ENCODE measurements around the gene MECR. TPM values are rescaled to one million over a fixed set of nuclear protein-coding genes. Genes with fewer than 3 reads are reported as not detected.

The MECR gene, protein sequence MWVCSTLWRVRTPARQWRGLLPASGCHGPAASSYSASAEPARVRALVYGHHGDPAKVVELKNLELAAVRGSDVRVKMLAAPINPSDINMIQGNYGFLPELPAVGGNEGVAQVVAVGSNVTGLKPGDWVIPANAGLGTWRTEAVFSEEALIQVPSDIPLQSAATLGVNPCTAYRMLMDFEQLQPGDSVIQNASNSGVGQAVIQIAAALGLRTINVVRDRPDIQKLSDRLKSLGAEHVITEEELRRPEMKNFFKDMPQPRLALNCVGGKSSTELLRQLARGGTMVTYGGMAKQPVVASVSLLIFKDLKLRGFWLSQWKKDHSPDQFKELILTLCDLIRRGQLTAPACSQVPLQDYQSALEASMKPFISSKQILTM
- total RNA-seq (2014; rRNA removed; shearing (Covaris generic)) (14.3 and 25.7 TPM in 2 replicates), polyA plus RNA-seq (2016; fragmentation: Nextera tagmentation; extraction: Ambion mirVana) (29.4 and 32.3 TPM in 2 replicates)
- long read RNA-seq, transcript MECR-201 (10 exons, 1,353 nt), result major isoform, 24 of 37 reads
- long read RNA-seq, partial matches to known transcripts, result 3 of 37 reads
- long read RNA-seq, other reads (novel, unspliced or antisense), result 8 of 37 reads

DNA sequence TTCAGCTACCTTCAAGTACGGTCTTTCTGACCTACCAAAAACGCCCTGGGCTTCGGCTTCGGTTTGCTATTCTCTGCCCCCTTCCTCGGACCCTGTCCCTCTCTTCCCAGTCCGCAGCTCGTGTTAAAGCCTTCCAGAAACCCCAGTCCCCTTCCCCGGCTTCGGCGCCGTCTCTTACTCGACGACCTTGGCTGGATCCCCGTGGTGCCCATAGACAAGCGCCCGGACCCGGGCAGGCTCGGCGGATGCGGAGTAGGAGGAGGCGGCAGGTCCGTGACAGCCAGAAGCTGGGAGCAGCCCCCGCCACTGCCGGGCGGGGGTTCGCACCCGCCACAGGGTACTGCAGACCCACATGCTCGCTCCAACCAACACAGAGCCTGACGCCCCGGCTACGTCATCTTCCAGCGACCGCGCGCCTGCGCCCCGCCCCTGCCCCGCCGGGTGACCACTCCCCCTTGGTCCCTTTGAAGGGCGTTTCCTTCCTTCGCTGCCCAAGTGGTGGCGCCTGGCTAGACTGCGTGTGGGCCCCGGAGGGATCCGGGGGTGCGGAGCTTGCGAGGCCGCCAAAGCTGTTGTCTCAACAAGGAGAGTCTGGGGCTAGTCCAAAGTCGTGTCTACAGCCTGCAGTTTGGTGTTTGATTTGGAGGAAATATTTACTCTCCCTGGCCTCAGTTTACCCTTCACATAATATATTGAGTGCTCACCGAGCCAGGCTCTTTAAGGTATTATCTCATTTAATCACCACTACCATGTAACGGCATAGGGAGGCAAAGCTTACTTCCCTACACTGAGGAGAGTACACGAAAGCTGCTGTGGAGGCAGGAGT lies at the start of gene MECR:
Gene MECR, minus strand, starts transcription at position 382 of the 826 bp plus-strand sequence. Its CDS starts 28 bp downstream, at position 354.
- Histone ChIP-seq H4K20me1 (replicated peaks; ENCODE audit: insufficient read depth) (no peaks in the 10 kb centered on the region), H3K27ac (ENCODE audit: low read depth) (no peak within 1 kb of the TSS), H3K4me1 (ENCODE audit: insufficient read depth) (peaks cover 8% of the 10 kb centered on the region), H3K4me3 (peak within 1 kb of the TSS; percentile 83), H2AFZ (peak within 1 kb of the TSS; percentile 82), H3K9me2 (ENCODE audit: insufficient read depth) (no peaks in the 10 kb centered on the region), H3K36me3 (ENCODE audit: insufficient read depth) (no peaks in the 10 kb centered on the region), H3K4me2 (peak within 1 kb of the TSS; percentile 86), H3K27me3 (ENCODE audit: insufficient read depth) (peaks cover 11% of the 10 kb centered on the region), H3K79me2 (replicated peaks; ENCODE audit: insufficient read depth) (peaks cover 18% of the 10 kb centered on the region), H3F3A (replicated peaks; ENCODE audit: low read depth) (0 out of 2 replicates have a peak, but pooled peaks cover 3% of the 10 kb centered on the region)
- peak within 1 kb of the TSS; percentile 91 for H3K27ac Mint-ChIP-seq
- H3K27me3 Mint-ChIP-seq (ENCODE audit: insufficient read depth, low read depth, poor library complexity), result peaks cover 15% of the 10 kb centered on the region
- peak within 1 kb of the TSS; percentile 97 for H3K4me3 Mint-ChIP-seq
- no peaks in the 10 kb centered on the region; the same call in 2 of the 3 replicates for H3K36me3 Mint-ChIP-seq (ENCODE audit: low read depth)
- peak; percentile 93 for ATAC-seq
- DNase-seq (ENCODE audit: low spot score), result peak; percentile 96
- H3K4me1 Mint-ChIP-seq, result peaks cover 16% of the 10 kb centered on the region
- H3K9me3 Mint-ChIP-seq, result no peaks in the 10 kb centered on the region
- TF ChIP-seq CREB1 (CRISPR knock-in tag; IDR thresholded peaks at IDR 0.05; ENCODE audit: low read depth) (peak; percentile 98), STAT1 (IDR thresholded peaks at IDR 0.05; ENCODE audit: unreplicated experiment) (no peak), ZNF331 (CRISPR knock-in tag; IDR thresholded peaks at IDR 0.05; ENCODE audit: low read depth) (no peak), REST (IDR thresholded peaks at IDR 0.05; ENCODE audit: unreplicated experiment) (no peak), EZH2 (IDR thresholded peaks at IDR 0.05; ENCODE audit: low read depth, unreplicated experiment) (no peak), EZH2phosphoT487 (IDR thresholded peaks at IDR 0.05; ENCODE audit: unreplicated experiment) (no peak), JUNB (IDR thresholded peaks at IDR 0.05; ENCODE audit: unreplicated experiment) (no peak), POLR2AphosphoS5 (IDR thresholded peaks at IDR 0.05; ENCODE audit: low read depth) (peak; percentile 88), ZNF114 (CRISPR knock-in tag; IDR thresholded peaks at IDR 0.05) (no peak), NANOG (IDR thresholded peaks at IDR 0.05; ENCODE audit: borderline replicate concordance) (no peak)
- TF ChIP-seq, protein P1, sequence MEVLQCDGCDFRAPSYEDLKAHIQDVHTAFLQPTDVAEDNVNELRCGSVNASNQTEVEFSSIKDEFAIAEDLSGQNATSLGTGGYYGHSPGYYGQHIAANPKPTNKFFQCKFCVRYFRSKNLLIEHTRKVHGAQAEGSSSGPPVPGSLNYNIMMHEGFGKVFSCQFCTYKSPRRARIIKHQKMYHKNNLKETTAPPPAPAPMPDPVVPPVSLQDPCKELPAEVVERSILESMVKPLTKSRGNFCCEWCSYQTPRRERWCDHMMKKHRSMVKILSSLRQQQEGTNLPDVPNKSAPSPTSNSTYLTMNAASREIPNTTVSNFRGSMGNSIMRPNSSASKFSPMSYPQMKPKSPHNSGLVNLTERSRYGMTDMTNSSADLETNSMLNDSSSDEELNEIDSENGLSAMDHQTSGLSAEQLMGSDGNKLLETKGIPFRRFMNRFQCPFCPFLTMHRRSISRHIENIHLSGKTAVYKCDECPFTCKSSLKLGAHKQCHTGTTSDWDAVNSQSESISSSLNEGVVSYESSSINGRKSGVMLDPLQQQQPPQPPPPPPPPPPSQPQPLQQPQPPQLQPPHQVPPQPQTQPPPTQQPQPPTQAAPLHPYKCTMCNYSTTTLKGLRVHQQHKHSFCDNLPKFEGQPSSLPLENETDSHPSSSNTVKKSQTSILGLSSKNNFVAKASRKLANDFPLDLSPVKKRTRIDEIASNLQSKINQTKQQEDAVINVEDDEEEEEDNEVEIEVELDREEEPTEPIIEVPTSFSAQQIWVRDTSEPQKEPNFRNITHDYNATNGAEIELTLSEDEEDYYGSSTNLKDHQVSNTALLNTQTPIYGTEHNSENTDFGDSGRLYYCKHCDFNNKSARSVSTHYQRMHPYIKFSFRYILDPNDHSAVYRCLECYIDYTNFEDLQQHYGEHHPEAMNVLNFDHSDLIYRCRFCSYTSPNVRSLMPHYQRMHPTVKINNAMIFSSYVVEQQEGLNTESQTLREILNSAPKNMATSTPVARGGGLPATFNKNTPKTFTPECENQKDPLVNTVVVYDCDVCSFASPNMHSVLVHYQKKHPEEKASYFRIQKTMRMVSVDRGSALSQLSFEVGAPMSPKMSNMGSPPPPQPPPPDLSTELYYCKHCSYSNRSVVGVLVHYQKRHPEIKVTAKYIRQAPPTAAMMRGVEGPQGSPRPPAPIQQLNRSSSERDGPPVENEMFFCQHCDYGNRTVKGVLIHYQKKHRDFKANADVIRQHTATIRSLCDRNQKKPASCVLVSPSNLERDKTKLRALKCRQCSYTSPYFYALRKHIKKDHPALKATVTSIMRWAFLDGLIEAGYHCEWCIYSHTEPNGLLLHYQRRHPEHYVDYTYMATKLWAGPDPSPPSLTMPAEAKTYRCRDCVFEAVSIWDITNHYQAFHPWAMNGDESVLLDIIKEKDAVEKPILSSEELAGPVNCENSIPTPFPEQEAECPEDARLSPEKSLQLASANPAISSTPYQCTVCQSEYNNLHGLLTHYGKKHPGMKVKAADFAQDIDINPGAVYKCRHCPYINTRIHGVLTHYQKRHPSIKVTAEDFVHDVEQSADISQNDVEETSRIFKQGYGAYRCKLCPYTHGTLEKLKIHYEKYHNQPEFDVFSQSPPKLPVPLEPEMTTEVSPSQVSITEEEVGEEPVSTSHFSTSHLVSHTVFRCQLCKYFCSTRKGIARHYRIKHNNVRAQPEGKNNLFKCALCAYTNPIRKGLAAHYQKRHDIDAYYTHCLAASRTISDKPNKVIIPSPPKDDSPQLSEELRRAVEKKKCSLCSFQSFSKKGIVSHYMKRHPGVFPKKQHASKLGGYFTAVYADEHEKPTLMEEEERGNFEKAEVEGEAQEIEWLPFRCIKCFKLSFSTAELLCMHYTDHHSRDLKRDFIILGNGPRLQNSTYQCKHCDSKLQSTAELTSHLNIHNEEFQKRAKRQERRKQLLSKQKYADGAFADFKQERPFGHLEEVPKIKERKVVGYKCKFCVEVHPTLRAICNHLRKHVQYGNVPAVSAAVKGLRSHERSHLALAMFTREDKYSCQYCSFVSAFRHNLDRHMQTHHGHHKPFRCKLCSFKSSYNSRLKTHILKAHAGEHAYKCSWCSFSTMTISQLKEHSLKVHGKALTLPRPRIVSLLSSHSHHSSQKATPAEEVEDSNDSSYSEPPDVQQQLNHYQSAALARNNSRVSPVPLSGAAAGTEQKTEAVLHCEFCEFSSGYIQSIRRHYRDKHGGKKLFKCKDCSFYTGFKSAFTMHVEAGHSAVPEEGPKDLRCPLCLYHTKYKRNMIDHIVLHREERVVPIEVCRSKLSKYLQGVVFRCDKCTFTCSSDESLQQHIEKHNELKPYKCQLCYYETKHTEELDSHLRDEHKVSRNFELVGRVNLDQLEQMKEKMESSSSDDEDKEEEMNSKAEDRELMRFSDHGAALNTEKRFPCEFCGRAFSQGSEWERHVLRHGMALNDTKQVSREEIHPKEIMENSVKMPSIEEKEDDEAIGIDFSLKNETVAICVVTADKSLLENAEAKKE (CRISPR knock-in tag; IDR thresholded peaks at IDR 0.05), result no peak
- TF ChIP-seq, protein P2, sequence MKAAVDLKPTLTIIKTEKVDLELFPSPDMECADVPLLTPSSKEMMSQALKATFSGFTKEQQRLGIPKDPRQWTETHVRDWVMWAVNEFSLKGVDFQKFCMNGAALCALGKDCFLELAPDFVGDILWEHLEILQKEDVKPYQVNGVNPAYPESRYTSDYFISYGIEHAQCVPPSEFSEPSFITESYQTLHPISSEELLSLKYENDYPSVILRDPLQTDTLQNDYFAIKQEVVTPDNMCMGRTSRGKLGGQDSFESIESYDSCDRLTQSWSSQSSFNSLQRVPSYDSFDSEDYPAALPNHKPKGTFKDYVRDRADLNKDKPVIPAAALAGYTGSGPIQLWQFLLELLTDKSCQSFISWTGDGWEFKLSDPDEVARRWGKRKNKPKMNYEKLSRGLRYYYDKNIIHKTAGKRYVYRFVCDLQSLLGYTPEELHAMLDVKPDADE (IDR thresholded peaks at IDR 0.05), result peak; percentile 24; the same call in 1 of the 2 replicates
